Large intestine (tissue), 3 donors: Measurements from ENCODE around the gene CTBP1. TPM values are rescaled to one million over a fixed set of nuclear protein-coding genes. Genes with fewer than 3 reads are reported as not detected.
"Not testable (repeated sequence)": the region's sequence is repeated elsewhere in the genome, so short reads cannot be mapped to it uniquely, and the experiment has no call there.

Experiments used
- DNase-seq, 2 donors: peaks; one replicate each; pipeline versions ENCODE4 v3.0.0 to v3.0.0-alpha.2; 2013
- H3K27ac ChIP-seq: one replicate; pipeline ENCODE4 v1.5.1; 2013; ENCODE audit warnings: low read length
- H3K27me3 ChIP-seq: 2 replicates; pipeline ENCODE4 v1.6.1; 2013; ENCODE audit warnings: low read length; ENCODE audit not compliant: control insufficient read depth, insufficient read depth
- H3K36me3 ChIP-seq: 2 replicates; pipeline ENCODE4 v1.6.1; 2013; ENCODE audit warnings: low read length; ENCODE audit not compliant: control insufficient read depth, insufficient read depth
- H3K4me1 ChIP-seq: one replicate; pipeline ENCODE4 v1.6.1; 2013; ENCODE audit warnings: low read length; ENCODE audit not compliant: control insufficient read depth, insufficient read depth
- H3K4me3 ChIP-seq: one replicate; pipeline ENCODE4 v1.5.1; 2013; ENCODE audit warnings: low read length
- H3K9me3 ChIP-seq: one replicate; pipeline ENCODE4 v1.6.1; 2013; ENCODE audit warnings: mild to moderate bottlenecking, low read depth, low read length, moderate library complexity; ENCODE audit not compliant: control insufficient read depth
- WGBS: methylation state at CpG from one replicate; pipeline ENCODE4 v1.1.5; 2013; ENCODE audit warnings: low lambda C conversion rate; ENCODE audit not compliant: insufficient coverage; 5-methylcytosine and 5-hydroxymethylcytosine counted together
- polyA plus RNA-seq: library from polyadenylated mRNA; unstranded; fragments of 120-200 nt; gene quantifications from one replicate; pipeline ENCODE4 v1.2.1, GENCODE V29; 2013

Gene CTBP1
- polyA plus RNA-seq, 1 donor, result 134 TPM

- H3K36me3 ChIP-seq, result peaks cover 71% of the 10 kb centered on the region
- WGBS, result no CpG with 5 or more reads among the region's 39 CpGs
- peaks cover 3% of the 10 kb centered on the region for H3K9me3 ChIP-seq
- DNase-seq, result no peak
- H3K27ac ChIP-seq, result no peak overlapping the region
- peaks cover 22% of the 10 kb centered on the region for H3K4me1 ChIP-seq
- no peaks in the 10 kb centered on the region for H3K27me3 ChIP-seq
- H3K4me3 ChIP-seq, result no peak overlapping the region
Measured at GRCh38 chr4:1237981-1238675, 10.8 kb downstream of the CTBP1 start.

DNA sequence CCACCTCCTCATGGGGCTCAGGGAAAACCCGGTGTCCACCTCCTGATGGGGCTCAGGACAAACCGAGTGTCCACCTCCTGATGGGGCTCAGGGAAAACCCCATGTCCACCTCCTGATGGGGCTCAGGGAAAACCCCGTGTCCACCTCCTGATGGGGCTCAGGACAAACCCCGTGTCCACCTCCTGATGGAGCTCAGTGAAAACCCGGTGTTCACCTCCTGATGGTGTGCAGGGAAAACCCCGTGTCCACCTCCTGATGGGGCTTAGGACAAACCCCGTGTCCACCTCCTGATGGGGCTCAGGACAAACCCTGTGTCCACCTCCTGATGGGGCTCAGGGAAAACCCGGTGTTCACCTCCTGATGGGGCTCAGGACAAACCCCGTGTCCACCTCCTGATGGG, 11.7 kb downstream of the CTBP1 start:
- DNase-seq, H3K27ac ChIP-seq, H3K27me3 ChIP-seq, H3K4me3 ChIP-seq, H3K9me3 ChIP-seq: not testable (repeated sequence)
- Histone ChIP-seq H3K4me1 (peaks cover 14% of the 10 kb centered on the region), H3K36me3 (peaks cover 79% of the 10 kb centered on the region)
- WGBS, result no CpG with 5 or more reads among the region's 9 CpGs

GRCh38 chr4:1236836-1237235, 12.1 kb downstream of the CTBP1 start:
- not testable (repeated sequence) for H3K4me3 ChIP-seq, DNase-seq
- WGBS, result no CpG with 5 or more reads among the region's 13 CpGs

DNA sequence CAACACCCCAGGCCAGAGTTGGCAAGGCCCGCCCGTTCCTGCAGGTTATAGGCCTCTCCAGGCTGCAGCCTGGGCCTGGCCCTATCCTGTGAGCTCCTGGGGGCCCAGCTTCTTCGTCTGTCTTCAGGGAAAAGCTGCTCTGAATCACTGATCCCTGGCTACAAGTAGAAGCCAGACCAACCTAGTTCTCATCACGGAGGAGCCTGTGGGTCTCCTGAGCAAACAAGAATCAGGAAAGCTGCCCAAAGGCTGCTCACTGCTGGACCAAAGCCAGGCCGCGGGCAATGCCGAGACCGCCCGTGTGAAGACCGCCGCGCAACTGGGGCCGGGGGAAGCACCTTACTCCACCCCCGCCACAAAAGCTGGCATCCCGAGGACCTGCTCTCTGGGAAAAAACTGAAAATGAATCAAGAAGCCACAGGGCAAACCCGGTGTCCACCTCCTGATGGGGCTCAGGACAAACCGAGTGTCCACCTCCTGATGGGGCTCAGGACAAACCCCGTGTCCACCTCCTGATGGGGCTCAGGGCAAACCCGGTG, 12.8 kb downstream of the CTBP1 start:
- no CpG with 5 or more reads among the region's 19 CpGs for WGBS
- DNase-seq, result no peak
- H3K4me3 ChIP-seq, result no peak overlapping the region
- H3K4me1 ChIP-seq, result peaks cover 3% of the 10 kb centered on the region
- peaks cover 87% of the 10 kb centered on the region for H3K36me3 ChIP-seq
- peaks cover 3% of the 10 kb centered on the region for H3K9me3 ChIP-seq
- H3K27me3 ChIP-seq, result no peaks in the 10 kb centered on the region
- H3K27ac ChIP-seq, result no peak overlapping the region

More at GRCh38 chr4:1236836-1237235, 12.1 kb downstream of the CTBP1 start:
- Histone ChIP-seq H3K36me3 (peaks cover 82% of the 10 kb centered on the region), H3K4me1 (peaks cover 10% of the 10 kb centered on the region)
- not testable (repeated sequence) for H3K27ac ChIP-seq, H3K9me3 ChIP-seq, H3K27me3 ChIP-seq

GRCh38 chr4:1235381-1236102, 13.4 kb downstream of the CTBP1 start:
- DNase-seq, result no peak
- no peaks in the 10 kb centered on the region for H3K27me3 ChIP-seq
- peaks cover 2% of the 10 kb centered on the region for H3K9me3 ChIP-seq
- H3K4me1 ChIP-seq, result no peaks in the 10 kb centered on the region
- H3K4me3 ChIP-seq, result no peak overlapping the region
- H3K27ac ChIP-seq, result no peak overlapping the region
- WGBS, result 93% methylated on average over 5 of the region's 35 CpGs
- H3K36me3 ChIP-seq, result peaks cover 87% of the 10 kb centered on the region

DNA sequence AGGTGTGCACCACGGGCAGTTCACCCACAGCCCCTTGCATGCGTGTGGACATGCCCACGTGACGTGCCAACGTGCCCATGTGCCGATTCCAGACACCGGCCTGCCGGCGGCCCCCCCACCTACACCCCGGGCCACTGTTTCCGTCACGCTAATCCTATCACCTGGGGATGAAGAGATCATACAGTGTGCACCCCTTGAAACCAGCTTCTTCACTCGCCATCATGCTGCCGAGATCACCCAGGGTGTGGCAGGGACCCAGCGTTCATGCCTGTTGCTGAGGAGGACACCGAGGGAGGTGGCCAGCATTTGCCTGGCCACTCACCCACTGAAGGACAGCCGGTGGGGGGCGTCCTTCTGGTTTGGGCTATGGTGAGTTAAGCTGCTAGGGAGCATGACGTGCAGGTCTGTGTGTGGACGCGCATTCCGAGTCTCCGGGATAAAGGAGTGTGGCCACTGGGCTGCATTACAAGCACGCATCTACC, 14.1 kb downstream of the CTBP1 start:
- WGBS, result 100% methylated on average over 1 of the region's 24 CpGs
- no peaks in the 10 kb centered on the region for H3K27me3 ChIP-seq
- no peak for DNase-seq
- H3K4me1 ChIP-seq, result no peaks in the 10 kb centered on the region
- peaks cover 4% of the 10 kb centered on the region for H3K9me3 ChIP-seq
- peaks cover 90% of the 10 kb centered on the region for H3K36me3 ChIP-seq
- H3K27ac ChIP-seq, result no peak overlapping the region
- no peak overlapping the region for H3K4me3 ChIP-seq

DNA sequence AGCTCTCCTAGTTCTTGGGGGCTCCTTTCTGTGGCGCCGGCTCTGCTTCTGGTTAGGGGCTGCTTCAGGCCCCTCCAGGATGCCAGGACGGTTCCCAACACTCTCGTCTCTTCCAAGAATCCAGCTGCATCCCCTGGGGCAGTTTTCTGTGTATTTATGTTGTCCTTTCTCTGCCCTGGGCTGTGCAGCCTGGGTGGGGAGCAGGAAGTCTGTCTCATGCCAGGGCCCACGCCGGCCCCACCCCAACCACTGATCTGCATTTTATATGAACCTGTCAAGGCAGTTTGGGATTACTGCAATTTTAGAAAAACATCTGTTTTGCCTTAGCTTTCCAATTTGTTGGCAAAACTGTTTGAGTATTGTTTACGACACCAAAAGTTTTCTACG, 14.6 kb downstream of the CTBP1 start:
- 100% methylated on average over 2 of the region's 8 CpGs for WGBS
- no peak overlapping the region for H3K27ac ChIP-seq
- no peaks in the 10 kb centered on the region for H3K27me3 ChIP-seq
- no peak for DNase-seq
- H3K4me1 ChIP-seq, result no peaks in the 10 kb centered on the region
- peaks cover 4% of the 10 kb centered on the region for H3K9me3 ChIP-seq
- H3K36me3 ChIP-seq, result peaks cover 90% of the 10 kb centered on the region
- no peak overlapping the region for H3K4me3 ChIP-seq

GRCh38 chr4:1233641-1234308, 15.2 kb downstream of the CTBP1 start:
- Histone ChIP-seq H3K4me1 (no peaks in the 10 kb centered on the region), H3K36me3 (peaks cover 90% of the 10 kb centered on the region), H3K4me3 (no peak overlapping the region), H3K27ac (no peak overlapping the region), H3K9me3 (peaks cover 4% of the 10 kb centered on the region), H3K27me3 (no peaks in the 10 kb centered on the region)
- WGBS, result 100% methylated on average over 4 of the region's 29 CpGs
- DNase-seq, result peak in 1 of 2 donors; percentile 28

GRCh38 chr4:1232661-1233621, 16.0 kb downstream of the CTBP1 start:
- Histone ChIP-seq H3K27ac (no peak overlapping the region), H3K27me3 (no peaks in the 10 kb centered on the region), H3K4me1 (no peaks in the 10 kb centered on the region), H3K36me3 (peaks cover 92% of the 10 kb centered on the region), H3K4me3 (no peak overlapping the region), H3K9me3 (peaks cover 4% of the 10 kb centered on the region)
- peak; percentile 50 to 54 for DNase-seq
- WGBS, result no CpG with 5 or more reads among the region's 32 CpGs
